Measurements from ENCODE around the gene SLC25A24.
"Not testable (repeated sequence)": the region's sequence is repeated elsewhere in the genome, so short reads cannot be mapped to it uniquely, and the experiment has no call there.

SLC25A24 gene

DNA sequence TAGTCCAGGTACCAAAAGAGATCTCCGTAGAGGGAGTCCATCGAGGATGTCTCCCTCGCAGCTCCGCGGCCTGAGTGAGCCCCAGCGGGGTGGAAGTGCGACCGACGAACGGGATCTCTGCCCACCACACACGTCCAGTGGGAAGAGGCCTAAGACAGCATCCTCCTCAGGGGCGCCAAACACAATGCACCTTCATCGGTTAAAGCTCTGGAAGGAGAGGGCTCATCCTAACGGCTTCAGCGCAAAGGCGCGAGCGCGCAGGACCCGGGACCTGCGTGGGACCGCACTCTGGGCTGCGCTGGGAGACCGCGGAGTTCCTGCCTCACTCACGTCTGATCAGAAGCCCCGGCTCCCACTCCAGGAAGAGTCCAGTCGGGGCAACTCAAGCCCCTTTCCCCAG lies 7.6 kb downstream of the SLC25A24 start:
- H3K9me3 ChIP-seq (ENCODE audit: control insufficient read depth, insufficient read depth, low read length) = no peaks in the 10 kb centered on the region
- no peaks in the 10 kb centered on the region for H3K4me1 ChIP-seq (ENCODE audit: control insufficient read depth, insufficient read depth, low read length)
- H3K9ac ChIP-seq (ENCODE audit: low read depth, low read length) = no peak overlapping the region
- H3K27me3 ChIP-seq (ENCODE audit: control insufficient read depth, insufficient read depth, low read length) = no peaks in the 10 kb centered on the region
- no peaks in the 10 kb centered on the region for H3K36me3 ChIP-seq (ENCODE audit: control insufficient read depth, insufficient read depth, low read length)
- H3K4me3 ChIP-seq (ENCODE audit: low read depth, low read length) = no peak overlapping the region

DNA sequence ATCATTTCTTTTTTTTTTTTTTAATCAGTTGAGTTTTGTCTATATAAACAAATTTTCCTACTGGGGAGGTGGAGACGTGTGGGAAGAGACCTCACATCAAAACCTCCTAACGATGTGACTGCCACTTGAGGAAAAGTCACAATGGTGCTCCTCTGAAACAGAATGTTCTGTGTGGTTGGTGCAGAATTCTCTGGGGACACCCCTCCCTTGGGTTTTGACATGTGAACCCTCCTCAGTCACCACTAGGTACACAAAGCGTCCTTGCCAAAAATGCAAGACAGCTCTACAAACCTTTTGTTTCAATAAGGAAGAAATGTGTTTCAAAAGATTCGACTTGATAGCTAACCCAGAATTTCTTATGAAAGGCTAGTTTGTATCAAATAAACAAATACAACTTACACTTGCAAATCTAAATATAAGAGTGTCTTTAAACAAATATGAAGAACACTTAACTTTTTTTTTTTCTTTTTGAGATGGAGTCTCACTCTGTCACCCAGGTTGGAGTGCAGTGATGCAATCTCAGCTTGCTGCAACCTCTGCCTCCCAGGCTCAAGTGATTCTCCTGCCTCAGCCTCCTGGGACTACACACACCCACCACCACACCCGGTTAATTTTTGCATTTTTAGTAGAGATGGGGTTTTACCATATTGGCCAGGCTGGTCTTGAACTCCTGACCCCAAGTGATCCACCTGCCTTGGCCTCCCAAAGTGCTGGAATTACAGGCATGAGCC lies 9.3 kb downstream of the SLC25A24 start:
- H3K36me3 ChIP-seq (ENCODE audit: control insufficient read depth, insufficient read depth, low read length) = no peaks in the 10 kb centered on the region
- no peak overlapping the region for H3K4me3 ChIP-seq (ENCODE audit: low read depth, low read length)
- H3K27me3 ChIP-seq (ENCODE audit: control insufficient read depth, insufficient read depth, low read length) = no peaks in the 10 kb centered on the region
- no peaks in the 10 kb centered on the region for H3K4me1 ChIP-seq (ENCODE audit: control insufficient read depth, insufficient read depth, low read length)
- H3K9me3 ChIP-seq (ENCODE audit: control insufficient read depth, insufficient read depth, low read length) = no peaks in the 10 kb centered on the region
- H3K9ac ChIP-seq (ENCODE audit: low read depth, low read length) = no peak overlapping the region

DNA sequence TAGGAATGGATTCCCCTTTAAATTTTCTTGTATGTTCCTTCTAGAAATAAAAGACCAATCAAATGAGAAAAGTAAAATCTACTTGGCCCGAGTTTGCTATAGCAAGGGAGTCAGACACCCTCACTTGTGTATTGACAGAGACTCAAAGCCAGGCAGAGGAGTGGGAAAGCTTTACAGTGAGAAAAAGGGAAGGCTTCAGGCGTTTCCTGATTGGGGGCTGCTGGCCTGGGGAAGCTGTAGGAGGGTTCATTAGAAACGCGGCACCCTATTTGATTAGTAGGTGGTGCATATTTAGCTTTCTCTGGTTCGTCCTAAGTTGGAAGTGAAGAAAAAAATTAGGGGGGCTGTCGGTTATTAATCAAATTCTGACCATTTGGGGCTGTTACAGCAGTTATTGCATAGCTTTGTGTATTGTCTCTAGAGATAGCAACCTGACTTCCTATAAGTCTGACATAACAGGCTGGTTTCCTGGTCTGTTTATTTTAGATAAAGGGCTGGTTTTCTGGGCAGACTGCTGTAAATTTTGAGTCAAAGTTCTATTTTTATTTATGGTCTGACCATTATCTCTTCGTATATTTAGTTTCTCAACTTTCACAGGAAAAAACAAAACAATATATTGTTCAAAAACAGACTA lies 10.0 kb downstream of the SLC25A24 start:
- Histone ChIP-seq H3K4me3 (ENCODE audit: low read depth, low read length) (no peak overlapping the region), H3K27me3 (ENCODE audit: control insufficient read depth, insufficient read depth, low read length) (no peaks in the 10 kb centered on the region), H3K9me3 (ENCODE audit: control insufficient read depth, insufficient read depth, low read length) (no peaks in the 10 kb centered on the region), H3K4me1 (ENCODE audit: control insufficient read depth, insufficient read depth, low read length) (no peaks in the 10 kb centered on the region), H3K36me3 (ENCODE audit: control insufficient read depth, insufficient read depth, low read length) (no peaks in the 10 kb centered on the region), H3K9ac (ENCODE audit: low read depth, low read length) (no peak overlapping the region)

DNA sequence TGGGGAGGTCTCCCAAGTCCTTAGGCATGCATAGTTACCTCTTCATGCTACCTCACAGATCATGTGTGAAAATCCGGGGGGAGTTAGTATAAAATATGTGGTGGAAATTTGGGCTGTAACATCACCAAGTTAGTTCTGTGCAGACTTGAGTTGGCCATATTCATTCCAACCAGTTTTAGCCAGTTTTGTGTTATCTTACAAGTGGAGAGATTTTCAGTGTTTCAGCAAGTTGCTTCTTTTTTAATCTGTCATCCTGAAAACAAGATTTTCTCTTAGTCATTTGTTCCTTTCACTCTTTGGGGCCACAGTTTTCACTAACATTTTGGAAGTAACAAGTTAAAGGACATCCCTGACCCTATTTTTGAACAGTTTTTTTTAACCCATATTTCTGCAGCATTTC lies 11.3 kb downstream of the SLC25A24 start:
- H3K36me3 ChIP-seq (ENCODE audit: control insufficient read depth, insufficient read depth, low read length) = no peaks in the 10 kb centered on the region
- H3K9ac ChIP-seq (ENCODE audit: low read depth, low read length) = no peak overlapping the region
- H3K9me3 ChIP-seq (ENCODE audit: control insufficient read depth, insufficient read depth, low read length) = no peaks in the 10 kb centered on the region
- H3K4me1 ChIP-seq (ENCODE audit: control insufficient read depth, insufficient read depth, low read length) = no peaks in the 10 kb centered on the region
- no peak overlapping the region for H3K4me3 ChIP-seq (ENCODE audit: low read depth, low read length)
- H3K27me3 ChIP-seq (ENCODE audit: control insufficient read depth, insufficient read depth, low read length) = no peaks in the 10 kb centered on the region

GRCh38 chr1:108182959-108183700 lies 17.0 kb downstream of the SLC25A24 start:
- no peak overlapping the region for H3K9ac ChIP-seq (ENCODE audit: low read depth, low read length)
- H3K4me3 ChIP-seq (ENCODE audit: low read depth, low read length) = no peak overlapping the region
- no peaks in the 10 kb centered on the region for H3K36me3 ChIP-seq (ENCODE audit: control insufficient read depth, insufficient read depth, low read length)
- no peaks in the 10 kb centered on the region for H3K27me3 ChIP-seq (ENCODE audit: control insufficient read depth, insufficient read depth, low read length)
- no peaks in the 10 kb centered on the region for H3K9me3 ChIP-seq (ENCODE audit: control insufficient read depth, insufficient read depth, low read length)
- no peaks in the 10 kb centered on the region for H3K4me1 ChIP-seq (ENCODE audit: control insufficient read depth, insufficient read depth, low read length)

GRCh38 chr1:108179018-108179417 lies 21.1 kb downstream of the SLC25A24 start:
- H3K36me3 ChIP-seq (ENCODE audit: control insufficient read depth, insufficient read depth, low read length) = peaks cover 4% of the 10 kb centered on the region
- no peak overlapping the region for H3K9ac ChIP-seq (ENCODE audit: low read depth, low read length)
- H3K4me3 ChIP-seq (ENCODE audit: low read depth, low read length) = no peak overlapping the region
- H3K4me1 ChIP-seq (ENCODE audit: control insufficient read depth, insufficient read depth, low read length) = no peaks in the 10 kb centered on the region
- H3K9me3 ChIP-seq (ENCODE audit: control insufficient read depth, insufficient read depth, low read length) = no peaks in the 10 kb centered on the region
- no peaks in the 10 kb centered on the region for H3K27me3 ChIP-seq (ENCODE audit: control insufficient read depth, insufficient read depth, low read length)

DNA sequence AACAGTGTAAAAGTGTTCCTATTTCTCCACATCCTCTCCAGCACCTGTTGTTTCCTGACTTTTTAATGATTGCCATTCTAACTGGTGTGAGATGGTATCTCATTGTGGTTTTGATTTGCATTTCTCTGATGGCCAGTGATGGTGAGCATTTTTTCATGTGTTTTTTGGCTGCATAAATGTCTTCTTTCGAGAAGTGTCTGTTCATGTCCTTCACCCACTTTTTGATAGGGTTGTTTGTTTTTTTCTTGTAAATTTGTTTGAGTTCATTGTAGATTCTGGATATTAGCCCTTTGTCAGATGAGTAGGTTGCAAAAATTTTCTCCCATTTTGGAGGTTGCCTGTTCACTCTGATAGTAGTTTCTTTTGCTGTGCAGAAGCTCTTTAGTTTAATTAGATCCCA lies 37.7 kb downstream of the SLC25A24 start:
- H3K4me3 ChIP-seq (ENCODE audit: low read depth, low read length); H3K9me3 ChIP-seq (ENCODE audit: control insufficient read depth, insufficient read depth, low read length); H3K4me1 ChIP-seq (ENCODE audit: control insufficient read depth, insufficient read depth, low read length); H3K27me3 ChIP-seq (ENCODE audit: control insufficient read depth, insufficient read depth, low read length); H3K36me3 ChIP-seq (ENCODE audit: control insufficient read depth, insufficient read depth, low read length); H3K9ac ChIP-seq (ENCODE audit: low read depth, low read length): not testable (repeated sequence)

GRCh38 chr1:108159951-108160350 lies 40.2 kb downstream of the SLC25A24 start:
- H3K36me3 ChIP-seq (ENCODE audit: control insufficient read depth, insufficient read depth, low read length); H3K27me3 ChIP-seq (ENCODE audit: control insufficient read depth, insufficient read depth, low read length); H3K9me3 ChIP-seq (ENCODE audit: control insufficient read depth, insufficient read depth, low read length); H3K4me3 ChIP-seq (ENCODE audit: low read depth, low read length); H3K4me1 ChIP-seq (ENCODE audit: control insufficient read depth, insufficient read depth, low read length); H3K9ac ChIP-seq (ENCODE audit: low read depth, low read length): not testable (repeated sequence)

GRCh38 chr1:108158893-108159453 lies 41.2 kb downstream of the SLC25A24 start:
- Histone ChIP-seq H3K9me3 (ENCODE audit: control insufficient read depth, insufficient read depth, low read length) (no peaks in the 10 kb centered on the region), H3K36me3 (ENCODE audit: control insufficient read depth, insufficient read depth, low read length) (no peaks in the 10 kb centered on the region), H3K27me3 (ENCODE audit: control insufficient read depth, insufficient read depth, low read length) (no peaks in the 10 kb centered on the region), H3K4me1 (ENCODE audit: control insufficient read depth, insufficient read depth, low read length) (no peaks in the 10 kb centered on the region), H3K4me3 (ENCODE audit: low read depth, low read length) (no peak overlapping the region), H3K9ac (ENCODE audit: low read depth, low read length) (no peak overlapping the region)

DNA sequence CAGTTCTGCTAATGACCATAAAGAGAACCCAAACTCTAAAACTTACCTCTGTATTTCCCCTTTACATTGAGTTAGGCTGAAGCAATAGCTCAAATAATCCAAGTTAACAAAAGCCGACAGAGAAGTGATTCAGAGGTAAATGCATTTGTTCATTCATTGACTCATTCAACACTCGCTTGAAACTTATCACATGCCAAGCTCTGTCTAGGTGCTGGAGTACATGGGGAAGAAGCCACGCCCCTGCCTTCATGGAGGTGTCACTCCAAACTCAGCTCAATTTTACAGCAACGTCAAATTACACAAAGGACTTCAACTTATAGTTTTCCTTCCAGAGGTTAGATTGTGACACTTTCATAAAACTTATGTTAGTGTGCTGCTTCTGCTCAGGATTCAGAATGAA lies 45.8 kb downstream of the SLC25A24 start:
- H3K27me3 ChIP-seq (ENCODE audit: control insufficient read depth, insufficient read depth, low read length) = no peaks in the 10 kb centered on the region
- H3K9me3 ChIP-seq (ENCODE audit: control insufficient read depth, insufficient read depth, low read length) = no peaks in the 10 kb centered on the region
- no peak overlapping the region for H3K9ac ChIP-seq (ENCODE audit: low read depth, low read length)
- no peaks in the 10 kb centered on the region for H3K36me3 ChIP-seq (ENCODE audit: control insufficient read depth, insufficient read depth, low read length)
- H3K4me3 ChIP-seq (ENCODE audit: low read depth, low read length) = no peak overlapping the region
- H3K4me1 ChIP-seq (ENCODE audit: control insufficient read depth, insufficient read depth, low read length) = no peaks in the 10 kb centered on the region

- Histone ChIP-seq H3K4me1 (ENCODE audit: control insufficient read depth, insufficient read depth, low read length) (no peaks in the 10 kb centered on the region), H3K9ac (ENCODE audit: low read depth, low read length) (no peak overlapping the region), H3K36me3 (ENCODE audit: control insufficient read depth, insufficient read depth, low read length) (no peaks in the 10 kb centered on the region), H3K4me3 (ENCODE audit: low read depth, low read length) (no peak overlapping the region), H3K27me3 (ENCODE audit: control insufficient read depth, insufficient read depth, low read length) (no peaks in the 10 kb centered on the region), H3K9me3 (ENCODE audit: control insufficient read depth, insufficient read depth, low read length) (no peaks in the 10 kb centered on the region)
Measured at GRCh38 chr1:108152782-108153222, 47.3 kb downstream of the SLC25A24 start.
